Mononuclear cell (primary cell): ENCODE measurements around the gene FAM120C. TPM values are rescaled to one million over a fixed set of nuclear protein-coding genes. Genes with fewer than 3 reads are reported as not detected.
A peak's percentile ranks its signal among the peaks of the same experiment; 100 is the strongest.

Experiments
- H3K27me3 ChIP-seq: 2 replicates; pipeline ENCODE4 v1.6.0; 2011; ENCODE audit warnings: low read length, control low read depth; ENCODE audit not compliant: insufficient read depth
- H3K4me1 ChIP-seq: 2 replicates; pipeline ENCODE4 v1.5.1; 2011; ENCODE audit warnings: mild to moderate bottlenecking, low read length, control low read depth; ENCODE audit not compliant: insufficient read depth
- H3K4me3 ChIP-seq: 2 replicates; pipeline ENCODE4 v1.5.1; 2011; ENCODE audit warnings: mild to moderate bottlenecking, low read length, moderate library complexity
- H3K9me3 ChIP-seq: 2 replicates; pipeline ENCODE4 v1.5.1; 2011; ENCODE audit warnings: low read depth, mild to moderate bottlenecking, control low read depth, low read length
- total RNA-seq: library from RNA; depleted of rRNA; stranded (reverse); fragments of >200 nt; gene quantifications from one replicate; pipeline ENCODE4 v1.2.3, GENCODE V29; 2012

FAM120C gene
- 5.1 TPM for total RNA-seq

DNA sequence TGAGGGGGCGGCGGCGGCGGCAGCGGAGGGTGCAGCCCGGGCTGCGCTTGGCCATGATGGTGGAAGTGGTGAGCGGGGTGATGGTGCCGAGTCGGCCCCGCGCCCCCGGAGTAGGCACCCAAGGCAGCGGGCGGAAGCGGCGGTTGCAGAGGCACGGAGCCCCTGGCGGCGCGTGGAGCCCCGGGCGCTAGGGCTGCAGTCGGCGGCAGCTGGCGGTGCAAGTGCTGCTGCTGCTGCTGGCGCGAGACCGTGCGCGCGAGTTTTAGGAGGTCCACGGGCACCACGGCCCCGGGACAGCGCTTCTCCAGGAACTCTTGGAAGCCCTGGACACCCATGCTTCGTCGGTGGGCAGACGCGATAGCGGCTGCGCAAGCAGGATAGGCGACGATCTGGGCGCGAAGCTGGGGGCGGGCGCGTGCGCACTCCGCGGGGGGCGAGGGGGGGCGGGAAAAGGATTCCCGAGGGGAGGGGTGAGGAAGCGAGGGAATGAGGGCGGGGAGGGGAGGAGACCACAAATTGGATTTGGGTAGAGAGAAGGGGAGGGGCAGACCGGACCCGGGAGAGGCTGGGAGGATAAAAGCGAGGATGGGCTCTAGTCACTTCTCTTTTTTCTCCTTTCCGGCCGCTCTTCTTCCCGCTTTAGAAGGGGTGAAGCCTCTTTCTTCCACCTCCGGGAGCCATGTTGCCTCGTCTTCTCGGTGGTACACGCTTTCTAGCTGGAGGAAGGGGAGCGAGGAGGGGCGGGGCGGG lies at the start of gene FAM120C:
Gene FAM120C (minus strand): TSS at position 391 of the 750 bp plus-strand sequence. CDS start 56 bp downstream, at position 335.
- H3K4me3 ChIP-seq, result peak within 1 kb of the TSS; percentile 53
- H3K27me3 ChIP-seq, result no peaks in the 10 kb centered on the region
- H3K4me1 ChIP-seq, result peaks cover 30% of the 10 kb centered on the region
- no peaks in the 10 kb centered on the region for H3K9me3 ChIP-seq

DNA sequence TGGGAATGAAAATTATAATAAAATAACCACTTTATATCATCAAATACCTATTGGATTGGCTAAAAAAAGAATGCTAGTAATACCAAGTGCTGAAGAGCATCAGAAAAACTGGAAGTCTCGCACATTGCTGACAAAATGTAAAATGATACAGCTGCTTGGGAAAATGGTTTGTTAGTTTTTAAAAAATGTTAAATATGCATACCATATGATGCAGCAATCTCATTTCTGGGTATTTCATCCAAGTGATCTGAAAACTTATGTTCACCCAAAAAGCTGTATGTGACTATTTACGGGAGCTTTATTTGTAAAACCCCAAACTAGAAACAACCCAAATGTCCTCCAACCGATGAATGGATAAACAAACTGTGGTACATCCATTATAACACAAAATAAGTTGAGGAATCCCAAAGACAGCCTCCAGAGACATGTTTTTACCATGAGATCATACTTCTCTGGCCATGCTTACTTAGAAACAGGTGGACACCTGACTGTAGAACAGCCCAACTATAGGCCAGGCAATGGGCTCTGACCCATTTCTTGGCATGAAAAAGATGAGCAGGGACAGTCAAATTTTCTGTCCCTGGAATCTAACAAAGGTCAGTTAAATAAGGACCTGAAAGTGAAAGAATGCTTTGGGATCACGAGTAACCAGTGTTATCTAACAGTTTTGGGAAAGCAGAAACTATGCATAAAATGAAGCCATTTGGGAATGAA lies 47.5 kb upstream of the FAM120C start:
- Histone ChIP-seq H3K4me3 (no peak overlapping the region), H3K27me3 (no peaks in the 10 kb centered on the region), H3K4me1 (no peaks in the 10 kb centered on the region), H3K9me3 (no peaks in the 10 kb centered on the region)

- no peak overlapping the region for H3K4me3 ChIP-seq
- H3K9me3 ChIP-seq, result no peaks in the 10 kb centered on the region
- H3K4me1 ChIP-seq, result no peaks in the 10 kb centered on the region
These were observed 40.5 kb upstream of the FAM120C start for GRCh38 chrX:54223581-54223980.

DNA sequence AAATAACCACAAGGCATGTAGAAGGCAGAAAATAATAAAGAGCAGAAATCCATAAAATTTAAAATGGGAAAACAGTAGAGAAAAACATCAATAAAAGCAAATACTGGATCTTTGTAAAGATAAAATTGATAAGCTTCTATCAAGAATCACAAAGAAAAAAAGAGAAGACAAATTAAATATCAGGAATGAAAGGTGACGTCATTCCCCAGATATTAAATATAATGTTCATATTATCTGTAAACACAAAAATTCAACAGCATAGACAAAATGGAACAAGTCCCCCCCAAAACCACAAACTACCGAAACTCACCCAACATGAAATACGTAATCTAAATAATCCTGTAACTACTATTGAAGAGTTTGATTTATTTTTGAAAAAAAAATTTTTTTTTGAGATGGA lies 30.5 kb upstream of the FAM120C start:
- H3K4me3 ChIP-seq, result no peak overlapping the region

More at GRCh38 chrX:54223581-54223980, 40.5 kb upstream of the FAM120C start:
- H3K27me3 ChIP-seq, result no peaks in the 10 kb centered on the region

DNA sequence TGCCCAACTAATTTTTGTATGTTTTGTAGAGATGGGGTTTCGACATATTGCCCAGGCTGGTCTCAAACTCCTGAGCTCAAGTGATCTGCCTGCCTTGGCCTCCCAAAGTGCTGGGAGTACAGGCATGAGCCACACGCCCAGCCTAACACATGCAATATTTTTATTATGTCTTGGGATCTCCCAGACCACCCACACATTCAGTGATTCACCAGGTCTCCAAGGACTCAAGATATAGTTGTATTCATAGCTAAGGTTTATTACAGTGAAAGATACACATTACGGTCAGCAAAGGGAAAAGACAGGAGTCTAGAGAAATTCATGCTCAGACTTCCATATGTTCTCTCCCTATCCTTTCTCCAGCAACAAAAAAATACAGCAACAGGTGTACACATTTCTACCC lies 25.5 kb upstream of the FAM120C start:
- Histone ChIP-seq H3K9me3 (no peaks in the 10 kb centered on the region), H3K4me1 (no peaks in the 10 kb centered on the region), H3K27me3 (no peaks in the 10 kb centered on the region), H3K4me3 (no peak overlapping the region)

More for the DNA sequence above, 30.5 kb upstream of the FAM120C start:
- no peaks in the 10 kb centered on the region for H3K27me3 ChIP-seq
- no peaks in the 10 kb centered on the region for H3K9me3 ChIP-seq
- H3K4me1 ChIP-seq, result no peaks in the 10 kb centered on the region

DNA sequence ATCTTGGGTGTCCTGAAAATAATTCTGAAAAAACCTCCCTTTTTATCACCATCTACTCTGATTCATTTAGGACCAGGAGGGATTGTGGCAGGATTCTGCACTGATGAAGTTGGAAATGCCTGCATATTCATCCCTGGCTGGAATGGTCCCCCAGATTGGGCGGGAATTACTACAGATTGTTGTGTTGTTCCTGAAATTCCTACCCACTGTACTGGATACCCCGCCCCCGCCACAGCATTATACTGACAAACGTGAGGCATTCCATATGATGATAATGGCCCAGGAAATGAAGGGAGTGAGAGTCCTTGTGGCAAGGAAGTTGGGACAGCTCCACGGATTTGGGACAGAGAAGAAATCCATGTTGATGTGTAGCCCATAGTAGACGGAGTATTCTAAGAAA lies 15.2 kb upstream of the FAM120C start:
- Histone ChIP-seq H3K4me1 (no peaks in the 10 kb centered on the region), H3K4me3 (no peak overlapping the region), H3K9me3 (no peaks in the 10 kb centered on the region), H3K27me3 (no peaks in the 10 kb centered on the region)

GRCh38 chrX:54194982-54195588 lies 12.0 kb upstream of the FAM120C start:
- Histone ChIP-seq H3K9me3 (no peaks in the 10 kb centered on the region), H3K27me3 (no peaks in the 10 kb centered on the region), H3K4me1 (no peaks in the 10 kb centered on the region), H3K4me3 (no peak overlapping the region)

- no peaks in the 10 kb centered on the region for H3K4me1 ChIP-seq
- no peaks in the 10 kb centered on the region for H3K9me3 ChIP-seq
- H3K4me3 ChIP-seq, result no peak overlapping the region
- H3K27me3 ChIP-seq, result no peaks in the 10 kb centered on the region
These were observed 10.2 kb upstream of the FAM120C start for GRCh38 chrX:54193085-54193821.

DNA sequence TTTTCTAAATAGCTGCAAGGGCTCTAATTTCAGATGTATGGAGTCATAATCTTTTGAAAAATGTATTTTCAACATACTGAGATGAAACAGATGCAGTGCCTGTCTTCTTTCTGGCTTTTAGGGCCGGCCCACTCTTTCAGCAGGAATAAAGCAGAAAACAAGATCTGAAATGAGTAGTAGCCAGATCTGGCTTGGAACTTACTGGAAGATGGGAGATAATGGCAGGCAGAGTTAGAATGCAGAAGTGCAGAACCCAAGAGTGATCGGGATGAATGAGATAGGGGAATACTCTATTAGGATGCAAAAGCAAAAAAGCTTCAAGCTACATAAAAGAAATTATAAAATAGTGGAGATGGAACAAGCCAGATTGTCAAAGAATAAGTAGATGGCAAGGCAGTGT lies 1.4 kb upstream of the FAM120C start:
- H3K4me3 ChIP-seq, result no peak overlapping the region
- H3K4me1 ChIP-seq, result peaks cover 21% of the 10 kb centered on the region
- H3K27me3 ChIP-seq, result no peaks in the 10 kb centered on the region
- no peaks in the 10 kb centered on the region for H3K9me3 ChIP-seq

- Histone ChIP-seq H3K27me3 (no peaks in the 10 kb centered on the region), H3K9me3 (no peaks in the 10 kb centered on the region), H3K4me3 (peak overlapping the region; percentile 53), H3K4me1 (peaks cover 30% of the 10 kb centered on the region)
These were observed 725 bp downstream of the FAM120C start for GRCh38 chrX:54182194-54182863.

- no peak overlapping the region for H3K4me3 ChIP-seq
- no peaks in the 10 kb centered on the region for H3K9me3 ChIP-seq
These were observed 1.7 kb downstream of the FAM120C start for GRCh38 chrX:54181202-54181953.

GRCh38 chrX:54180403-54180802 lies 2.7 kb downstream of the FAM120C start:
- peaks cover 35% of the 10 kb centered on the region for H3K4me1 ChIP-seq
- no peak overlapping the region for H3K4me3 ChIP-seq
- H3K27me3 ChIP-seq, result no peaks in the 10 kb centered on the region
- H3K9me3 ChIP-seq, result no peaks in the 10 kb centered on the region

More at GRCh38 chrX:54181202-54181953, 1.7 kb downstream of the FAM120C start:
- peaks cover 35% of the 10 kb centered on the region for H3K4me1 ChIP-seq
- no peaks in the 10 kb centered on the region for H3K27me3 ChIP-seq

GRCh38 chrX:54178100-54178940 lies 4.7 kb downstream of the FAM120C start:
- peaks cover 35% of the 10 kb centered on the region for H3K4me1 ChIP-seq
- no peaks in the 10 kb centered on the region for H3K27me3 ChIP-seq
- no peaks in the 10 kb centered on the region for H3K9me3 ChIP-seq
- no peak overlapping the region for H3K4me3 ChIP-seq
